ENCODE data around the gene RABGAP1L.

- TF ChIP-seq CTCF (IDR thresholded peaks at IDR 0.05; ENCODE audit: insufficient read depth, low read length, poor library complexity, severe bottlenecking) = no peak
- no peak for TF ChIP-seq EZH2phosphoT487 (conservative IDR thresholded peaks at IDR 0.05; ENCODE audit: low read length)
These were observed 391.0 kb downstream of the RABGAP1L start for GRCh38 chr1:174550296-174550695.
